PFSK-1 (cell line): ENCODE data around the gene ALPI.

Experiments used
- POLR2AphosphoS5 ChIP-seq: IDR thresholded peaks from 2 replicates; pipeline ENCODE4 v1.6.1; 2012; ENCODE audit warnings: low read depth, mild to moderate bottlenecking, control low read depth, low read length, moderate library complexity
- TF ChIP-seq, protein P1 (sequence below), 2 experiments: IDR thresholded peaks; 2 replicates each; pipeline versions ENCODE4 v1.6.1 to v1.8.0; 2011 to 2012; ENCODE audit warnings: low read depth in 2 of 2, low read length in 2 of 2, control low read depth in 1 of 2, inconsistent platforms in 1 of 2, mild to moderate bottlenecking in 1 of 2, moderate library complexity in 1 of 2; ENCODE audit not compliant: insufficient read depth in 1 of 2

DNA sequence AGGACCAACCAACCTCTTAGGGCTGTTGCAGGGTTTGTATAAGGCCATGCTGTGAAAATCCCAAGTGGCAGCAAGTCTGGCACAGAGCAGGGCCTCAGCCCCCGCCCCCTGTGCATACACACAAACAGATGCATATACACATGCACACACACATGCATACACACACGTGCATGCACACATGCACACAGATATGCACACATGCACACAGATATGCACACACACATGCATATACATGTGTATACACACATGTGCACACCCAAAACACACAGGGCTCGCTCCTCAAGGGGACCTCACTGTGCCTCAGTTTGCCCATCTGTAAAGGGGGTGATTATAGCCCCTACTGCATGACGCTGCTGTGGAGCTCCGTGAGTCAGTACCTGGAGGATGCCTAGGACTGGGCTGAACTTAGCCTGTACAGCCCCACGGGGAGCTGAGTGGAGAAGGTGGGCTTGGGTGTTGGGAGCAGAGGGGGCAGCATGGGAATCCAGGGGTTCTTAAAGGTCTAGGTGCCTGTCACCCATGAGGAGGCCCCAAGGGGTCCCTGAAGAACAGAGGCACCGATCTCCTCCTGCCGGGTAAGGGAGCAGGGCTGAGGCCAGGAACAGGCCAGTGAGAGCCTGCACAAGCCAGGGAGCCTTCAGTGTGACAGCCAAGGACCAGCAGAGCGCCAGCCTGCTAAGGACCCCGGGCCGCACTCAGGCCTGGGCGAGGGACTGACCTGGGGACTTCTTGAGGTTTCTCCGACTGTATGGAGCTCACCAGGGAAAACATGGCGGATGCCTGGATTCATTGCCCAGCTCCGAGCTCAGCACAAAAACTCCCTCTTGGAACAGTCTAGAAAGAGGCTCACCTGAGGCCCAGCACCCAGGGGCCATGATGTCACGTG lies 24.0 kb upstream of the ALPI start:
- TF ChIP-seq POLR2AphosphoS5: no peak
- TF ChIP-seq, protein P1, sequence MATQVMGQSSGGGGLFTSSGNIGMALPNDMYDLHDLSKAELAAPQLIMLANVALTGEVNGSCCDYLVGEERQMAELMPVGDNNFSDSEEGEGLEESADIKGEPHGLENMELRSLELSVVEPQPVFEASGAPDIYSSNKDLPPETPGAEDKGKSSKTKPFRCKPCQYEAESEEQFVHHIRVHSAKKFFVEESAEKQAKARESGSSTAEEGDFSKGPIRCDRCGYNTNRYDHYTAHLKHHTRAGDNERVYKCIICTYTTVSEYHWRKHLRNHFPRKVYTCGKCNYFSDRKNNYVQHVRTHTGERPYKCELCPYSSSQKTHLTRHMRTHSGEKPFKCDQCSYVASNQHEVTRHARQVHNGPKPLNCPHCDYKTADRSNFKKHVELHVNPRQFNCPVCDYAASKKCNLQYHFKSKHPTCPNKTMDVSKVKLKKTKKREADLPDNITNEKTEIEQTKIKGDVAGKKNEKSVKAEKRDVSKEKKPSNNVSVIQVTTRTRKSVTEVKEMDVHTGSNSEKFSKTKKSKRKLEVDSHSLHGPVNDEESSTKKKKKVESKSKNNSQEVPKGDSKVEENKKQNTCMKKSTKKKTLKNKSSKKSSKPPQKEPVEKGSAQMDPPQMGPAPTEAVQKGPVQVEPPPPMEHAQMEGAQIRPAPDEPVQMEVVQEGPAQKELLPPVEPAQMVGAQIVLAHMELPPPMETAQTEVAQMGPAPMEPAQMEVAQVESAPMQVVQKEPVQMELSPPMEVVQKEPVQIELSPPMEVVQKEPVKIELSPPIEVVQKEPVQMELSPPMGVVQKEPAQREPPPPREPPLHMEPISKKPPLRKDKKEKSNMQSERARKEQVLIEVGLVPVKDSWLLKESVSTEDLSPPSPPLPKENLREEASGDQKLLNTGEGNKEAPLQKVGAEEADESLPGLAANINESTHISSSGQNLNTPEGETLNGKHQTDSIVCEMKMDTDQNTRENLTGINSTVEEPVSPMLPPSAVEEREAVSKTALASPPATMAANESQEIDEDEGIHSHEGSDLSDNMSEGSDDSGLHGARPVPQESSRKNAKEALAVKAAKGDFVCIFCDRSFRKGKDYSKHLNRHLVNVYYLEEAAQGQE (IDR thresholded peaks at IDR 0.05; ENCODE audit: insufficient read depth in 1 of 2, low read depth in 2 of 2, low read length in 2 of 2): no peak
